Endothelial cell of umbilical vein (primary cell): ENCODE data around the gene DGCR8. TPM values are rescaled to one million over a fixed set of nuclear protein-coding genes. Genes with fewer than 3 reads are reported as not detected.

Experiments
- BruUV-seq: library from RNA; stranded (reverse); fragments of 400-500 nt; replicated peaks from 2 replicates; lab custom pipeline; 2021; lab: Mats Ljungman, UMichigan
- CTCF ChIA-PET: fragments of 300-600, 350-600 bp; sonication (Branson Sonifier 250); formaldehyde crosslinking; loops from one replicate; lab custom pipeline; 2021; ENCODE audit warnings: antibody characterized with exemption, inconsistent platforms; lab: Charles Lee
- POLR2A ChIA-PET: fragments of 300-600, 350-600 bp; sonication (Branson Sonifier 250); formaldehyde crosslinking; loops from one replicate; lab custom pipeline; 2021; ENCODE audit warnings: antibody characterized with exemption, inconsistent platforms; lab: Charles Lee
- DNase-seq: peaks from one replicate; pipeline ENCODE4 v3.0.0-alpha.2; 2011; ENCODE audit warnings: low read depth, low spot score
- FAIRE-seq: peaks from 2 replicates; lab custom pipeline; 2011; peaks lifted over from hg19 to GRCh38; lab: Jason Lieb, UNC
- H2AFZ ChIP-seq: 2 replicates; pipeline ENCODE4 v1.6.0; 2012; ENCODE audit warnings: low read depth, low read length, control low read depth, inconsistent platforms
- H3K27ac ChIP-seq: 2 replicates; pipeline ENCODE4 v1.5.1; 2011; ENCODE audit warnings: low read depth, mild to moderate bottlenecking, control low read depth, low read length, moderate library complexity; ENCODE audit not compliant: insufficient read depth
- H3K27me3 ChIP-seq, 2 experiments: 2 replicates each; pipeline versions ENCODE4 v1.6.0 to v1.6.1; 2011; ENCODE audit warnings: low read length in 2 of 2, mixed read lengths in 1 of 2; ENCODE audit not compliant: control insufficient read depth in 2 of 2, insufficient read depth in 2 of 2
- H3K36me3 ChIP-seq, 2 experiments: 2 replicates in 1 of 2; 3 replicates in 1 of 2; pipeline ENCODE4 v1.5.1; 2011; ENCODE audit warnings: low read length in 2 of 2, mild to moderate bottlenecking in 1 of 2, moderate library complexity in 1 of 2; ENCODE audit not compliant: control insufficient read depth in 2 of 2, insufficient read depth in 2 of 2; ENCODE audit errors: extremely low read depth in 1 of 2
- H3K4me1 ChIP-seq: 3 replicates; pipeline ENCODE4 v1.5.1; 2011; ENCODE audit warnings: mild to moderate bottlenecking, low read length; ENCODE audit not compliant: control insufficient read depth, insufficient read depth; ENCODE audit errors: extremely low read depth
- H3K4me2 ChIP-seq: 2 replicates; pipeline ENCODE4 v1.6.1; 2011; ENCODE audit warnings: low read length, control low read depth, mixed read lengths; ENCODE audit not compliant: insufficient read depth
- H3K4me3 ChIP-seq, 3 experiments: fragments of 200-600 bp in 1 of 3; sonication (generic), shearing (Covaris generic) in 1 of 3; replicated peaks in 1 of 3; 2 replicates each; pipeline ENCODE4 v1.5.1; 2011 to 2016; ENCODE audit warnings: control low read depth in 3 of 3, low read length in 3 of 3, mild to moderate bottlenecking in 2 of 3, inconsistent platforms in 1 of 3, low read depth in 1 of 3, moderate library complexity in 1 of 3; ENCODE audit not compliant: insufficient read depth in 1 of 3
- H3K79me2 ChIP-seq: 2 replicates; pipeline ENCODE4 v1.6.0; 2012; ENCODE audit warnings: low read length, inconsistent platforms; ENCODE audit not compliant: control insufficient read depth, insufficient read depth
- H3K9ac ChIP-seq: replicated peaks from 2 replicates; pipeline ENCODE3; 2011; ENCODE audit warnings: low read length, control low read depth; ENCODE audit not compliant: insufficient read depth; ENCODE audit errors: extremely low read depth
- H3K9me1 ChIP-seq: replicated peaks from 3 replicates; pipeline ENCODE4 v1.6.0; 2011; ENCODE audit warnings: mild to moderate bottlenecking, low read length; ENCODE audit not compliant: control insufficient read depth, insufficient read depth; ENCODE audit errors: extremely low read depth
- H3K9me3 ChIP-seq: replicated peaks from 2 replicates; pipeline ENCODE4 v1.5.1; 2012; ENCODE audit warnings: low read length, inconsistent platforms; ENCODE audit not compliant: control insufficient read depth, insufficient read depth
- H4K20me1 ChIP-seq: replicated peaks from 2 replicates; pipeline ENCODE3; 2011; ENCODE audit warnings: mild to moderate bottlenecking, low read length; ENCODE audit not compliant: control insufficient read depth, insufficient read depth; ENCODE audit errors: extremely low read depth
- CTCF ChIP-seq, 2 donors: IDR thresholded peaks; 1 replicate in 1 of 2; 2 replicates in 1 of 2; pipeline ENCODE4 v1.5.1; 2011; ENCODE audit warnings: low read length in 2 of 2, mild to moderate bottlenecking in 2 of 2, moderate library complexity in 2 of 2, control low read depth in 1 of 2, inconsistent platforms in 1 of 2, low read depth in 1 of 2; ENCODE audit not compliant: insufficient read depth in 1 of 2; ENCODE audit errors: extremely low read depth in 1 of 2
- EZH2 ChIP-seq: IDR thresholded peaks from 2 replicates; pipeline ENCODE4 v1.6.1; 2012; ENCODE audit warnings: borderline replicate concordance, low read depth, mild to moderate bottlenecking, moderate library complexity, low read length, inconsistent platforms; ENCODE audit not compliant: severe bottlenecking
- FOS ChIP-seq: IDR thresholded peaks from 2 replicates; pipeline ENCODE4 v1.6.1; 2011; ENCODE audit warnings: mild to moderate bottlenecking, low read length, moderate library complexity, borderline replicate concordance; ENCODE audit not compliant: insufficient read depth
- MYC ChIP-seq: IDR thresholded peaks from one replicate; pipeline ENCODE4 v1.6.1; 2011; ENCODE audit warnings: mild to moderate bottlenecking, low read depth, low read length
- POLR2A ChIP-seq: IDR thresholded peaks from 2 replicates; pipeline ENCODE4 v1.6.1; 2012; ENCODE audit warnings: low read depth, mild to moderate bottlenecking, control low read depth, low read length
- POLR2AphosphoS5 ChIP-seq: IDR thresholded peaks from 2 replicates; pipeline ENCODE4 v1.6.1; 2012; ENCODE audit warnings: low read depth, mild to moderate bottlenecking, control low read depth, low read length, moderate library complexity; ENCODE audit not compliant: insufficient read depth
- dilution Hi-C: fragments of 300-500 bp; cut with MboI; formaldehyde crosslinking; loops from one replicate; pipeline ENCODE4 v1.15.0; 2019; ENCODE audit warnings: low sequenced_read_pairs; ENCODE audit not compliant: extremely low pct_ligation_motif_present
- intact Hi-C: fragments of 100-400 bp; cut with micrococcal nuclease; formaldehyde crosslinking; loops from one replicate; pipeline ENCODE4 v1.10.0; 2022
- polyA plus RNA-seq, 4 experiments: library from polyadenylated mRNA; depleted of rRNA in 3 of 4; stranded (reverse) in 3 of 4; unstranded in 1 of 4; fragments of >200 nt; gene quantifications; 2 replicates each; pipeline versions ENCODE4 v1.2.1 to v1.2.3, GENCODE V29; 2011 to 2012; ENCODE audit warnings: missing spikeins in 1 of 4
- total RNA-seq: library from RNA; stranded (reverse); gene quantifications from 2 replicates; pipeline ENCODE4 v1.2.3, GENCODE V29; 2021
- TF ChIP-seq, protein P1 (sequence below): IDR thresholded peaks from 2 replicates; pipeline ENCODE4 v1.6.1; 2011; ENCODE audit not compliant: insufficient read depth, insufficient read length

Gene DGCR8
- total and polyA plus RNA-seq, 2 donors (not counting 3 experiments of a cell fraction or from before 2014, with no cell fraction given), result 32.7 to 64.2 TPM

DNA sequence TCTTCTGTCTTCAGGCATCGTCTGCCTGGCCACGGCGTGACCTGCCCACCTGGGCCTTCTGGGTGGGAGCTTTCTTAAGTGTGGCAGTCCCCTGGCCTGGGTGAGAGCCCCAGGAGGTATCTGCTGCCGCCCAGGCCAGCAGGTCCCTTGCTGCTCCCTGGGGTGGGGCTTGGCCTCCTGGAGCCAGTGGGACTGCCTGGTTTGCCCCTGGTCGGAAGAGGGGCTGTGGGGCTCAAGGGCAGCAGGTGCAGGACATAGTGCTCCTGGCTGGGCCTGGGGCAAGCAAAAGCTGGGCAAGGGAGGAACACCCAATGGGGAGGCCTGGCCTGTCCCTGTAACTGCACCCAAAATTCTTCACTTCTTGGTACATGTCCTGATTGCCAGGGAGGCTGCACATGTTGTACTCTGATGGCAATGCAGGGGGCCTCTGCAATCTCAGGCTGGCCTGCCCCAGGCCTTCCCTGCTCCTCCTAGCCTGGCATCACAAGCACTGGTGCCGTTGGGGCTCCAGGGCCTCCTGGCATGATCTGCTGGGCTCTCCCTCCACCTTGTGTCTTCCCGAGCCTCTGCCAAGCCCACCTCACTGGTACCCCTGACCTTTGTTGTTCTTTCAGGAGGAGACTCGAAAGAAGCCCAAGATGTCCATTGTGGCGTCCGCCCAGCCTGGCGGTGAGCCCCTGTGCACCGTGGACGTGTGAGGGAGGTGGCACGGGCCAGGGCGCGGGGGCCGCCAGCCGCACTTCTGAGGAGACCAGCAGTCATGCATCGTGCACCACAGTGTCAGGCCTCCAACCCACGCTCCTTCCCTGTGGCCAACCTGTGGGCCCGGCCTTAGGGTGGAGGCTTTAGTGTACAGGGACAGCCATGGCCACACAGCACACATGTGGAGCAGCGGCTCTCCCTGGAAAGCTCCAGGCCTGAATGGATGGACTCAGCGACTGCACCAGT, 29.6 kb downstream of the DGCR8 start:
- dilution Hi-C loops (no loop called here), intact Hi-C loops (no loop called here)
- TF ChIP-seq CTCF (IDR thresholded peaks at IDR 0.05; ENCODE audit: extremely low read depth in 1 of 2, insufficient read depth in 1 of 2, low read depth in 1 of 2, low read length in 2 of 2), result no peak
- TF ChIP-seq MYC, result no peak
- TF ChIP-seq POLR2A, result no peak
- TF ChIP-seq, protein P1, sequence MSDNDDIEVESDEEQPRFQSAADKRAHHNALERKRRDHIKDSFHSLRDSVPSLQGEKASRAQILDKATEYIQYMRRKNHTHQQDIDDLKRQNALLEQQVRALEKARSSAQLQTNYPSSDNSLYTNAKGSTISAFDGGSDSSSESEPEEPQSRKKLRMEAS, result no peak
- TF ChIP-seq FOS, result no peak
- TF ChIP-seq EZH2, result no peak
- TF ChIP-seq POLR2AphosphoS5, result no peak
- peaks cover 15 to 74% of the 10 kb centered on the region in 2 experiments for H3K36me3 ChIP-seq
- H3K4me1 ChIP-seq, result no peaks in the 10 kb centered on the region
- no peak overlapping the region for H3K4me3 ChIP-seq
- H3K9ac ChIP-seq, result no peak overlapping the region
- DNase-seq (no peak), FAIRE-seq (no peak)
- ChIA-PET POLR2A (interaction anchor here (0.6 kb wide), 1 partner anchor 65 kb away, joined by 4 read pairs; no protein-coding TSS in a partner anchor), CTCF (interaction anchor here (0.9 kb wide), 1 partner anchor 20 kb away, joined by 3 read pairs; no protein-coding TSS in a partner anchor)
- no peaks in the 10 kb centered on the region for H3K27me3 ChIP-seq
- no peaks in the 10 kb centered on the region for H4K20me1 ChIP-seq
- no peak overlapping the region for H2AFZ ChIP-seq
- H3K9me3 ChIP-seq, result no peaks in the 10 kb centered on the region
- H3K79me2 ChIP-seq, result peaks cover 8% of the 10 kb centered on the region
- H3K4me2 ChIP-seq, result no peak overlapping the region
- no peak overlapping the region for H3K27ac ChIP-seq
- no TSS peak for BruUV-seq
- no peaks in the 10 kb centered on the region for H3K9me1 ChIP-seq
